NCI-H1048 (cell line): ENCODE data around the gene RHOT1.
"Not testable (repeated sequence)": the region's sequence is repeated elsewhere in the genome, so short reads cannot be mapped to it uniquely, and the experiment has no call there.

Experiments used
- DNase-seq: peaks from one replicate; lab custom pipeline; 2025; lab: John Stamatoyannopoulos, UW

Gene RHOT1

GRCh38 chr17:32227910-32228309, 85.6 kb downstream of the RHOT1 start:
- no peak for DNase-seq

GRCh38 chr17:32235588-32235987, 93.3 kb downstream of the RHOT1 start:
- no peak for DNase-seq

GRCh38 chr17:32239456-32239855, 97.2 kb downstream of the RHOT1 start:
- no peak for DNase-seq

GRCh38 chr17:32240750-32241149, 98.4 kb downstream of the RHOT1 start:
- DNase-seq = no peak

GRCh38 chr17:32241640-32242039, 99.3 kb downstream of the RHOT1 start:
- no peak for DNase-seq

- no peak for DNase-seq
Observed at GRCh38 chr17:32249475-32249874, 107.2 kb downstream of the RHOT1 start.

- no peak for DNase-seq
Observed at GRCh38 chr17:32253117-32253611, 110.9 kb downstream of the RHOT1 start.

- no peak for DNase-seq
Observed at GRCh38 chr17:32256012-32256700, 113.9 kb downstream of the RHOT1 start.

GRCh38 chr17:32256701-32257019, 114.4 kb downstream of the RHOT1 start:
- DNase-seq = no peak

GRCh38 chr17:32258383-32259140, 116.3 kb downstream of the RHOT1 start:
- DNase-seq = no peak

- no peak for DNase-seq
Observed at GRCh38 chr17:32259586-32259985, 117.3 kb downstream of the RHOT1 start.

GRCh38 chr17:32261417-32261736, 119.1 kb downstream of the RHOT1 start:
- no peak for DNase-seq

GRCh38 chr17:32261936-32262510, 119.7 kb downstream of the RHOT1 start:
- DNase-seq = no peak

GRCh38 chr17:32263515-32263914, 121.2 kb downstream of the RHOT1 start:
- DNase-seq = not testable (repeated sequence)

GRCh38 chr17:32264140-32264799, 122.0 kb downstream of the RHOT1 start:
- DNase-seq = no peak

GRCh38 chr17:32264823-32265191, 122.5 kb downstream of the RHOT1 start:
- no peak for DNase-seq

GRCh38 chr17:32265192-32265923, 123.1 kb downstream of the RHOT1 start, which contains the start of gene RHBDL3:
Gene RHBDL3 (plus strand): TSS chr17:32265832. CDS start chr17:32266190, 358 bp downstream.
- DNase-seq = no peak

- DNase-seq = no peak
Observed at GRCh38 chr17:32266051-32266388, 123.7 kb downstream of the RHOT1 start.

- no peak for DNase-seq
Observed at GRCh38 chr17:32266389-32267301, 124.3 kb downstream of the RHOT1 start.

GRCh38 chr17:32267690-32268205, 125.4 kb downstream of the RHOT1 start:
- DNase-seq = no peak

- DNase-seq = no peak
Observed at GRCh38 chr17:32268734-32269288, 126.5 kb downstream of the RHOT1 start.
